Glomerular endothelial cell (primary cell): Measurements from ENCODE around the gene MANF. TPM values are rescaled to one million over a fixed set of nuclear protein-coding genes. Genes with fewer than 3 reads are reported as not detected.

Source experiments
- DNase-seq: peaks from one replicate; pipeline ENCODE4 v3.0.0-alpha.2; 2011; ENCODE audit warnings: low read depth, low spot score; ENCODE audit errors: extremely low read depth
- total RNA-seq: library from RNA; depleted of rRNA; stranded (reverse); fragments of >200 nt; gene quantifications from 2 replicates; pipeline ENCODE4 v1.2.3, GENCODE V29; 2015

The MANF gene
- total RNA-seq, 1 donor from 2014 or later: 114 TPM

GRCh38 chr3:51422211-51422610 lies 37.1 kb downstream of the MANF start:
- no peak for DNase-seq

- DNase-seq: no peak
Measured at GRCh38 chr3:51426921-51427320, 41.8 kb downstream of the MANF start.

- no peak for DNase-seq
Measured at GRCh38 chr3:51429138-51429537, 44.0 kb downstream of the MANF start.

- no peak for DNase-seq
Measured at GRCh38 chr3:51434110-51434509, 49.0 kb downstream of the MANF start.

- peak; percentile 33 for DNase-seq
Measured at GRCh38 chr3:51434746-51435327, 49.7 kb downstream of the MANF start.

- DNase-seq: no peak
Measured at GRCh38 chr3:51436998-51437639, 52.0 kb downstream of the MANF start.

Other genes starting within 250 kb of the MANF start
- gene RBM15B, start 6.0 kb downstream of the MANF start, total RNA-seq: 29.4 and 41.8 TPM in 2 replicates
- 10.2 and 12.7 TPM in 2 replicates for gene DCAF1, start 114.7 kb downstream of the MANF start, total RNA-seq
- gene RAD54L2, start 153.4 kb downstream of the MANF start, total RNA-seq: 12.5 and 28.0 TPM in 2 replicates